GM18517 (cell line): Measurements from ENCODE around the gene MAP2K5.

ENCODE experiments used
- ATAC-seq: cut with Tn5 transposase; IDR thresholded peaks from one replicate; pipeline ENCODE4 v1.9.1; 2021; ENCODE audit warnings: mild to moderate bottlenecking, moderate library complexity; ENCODE audit not compliant: unreplicated experiment

The MAP2K5 gene

DNA sequence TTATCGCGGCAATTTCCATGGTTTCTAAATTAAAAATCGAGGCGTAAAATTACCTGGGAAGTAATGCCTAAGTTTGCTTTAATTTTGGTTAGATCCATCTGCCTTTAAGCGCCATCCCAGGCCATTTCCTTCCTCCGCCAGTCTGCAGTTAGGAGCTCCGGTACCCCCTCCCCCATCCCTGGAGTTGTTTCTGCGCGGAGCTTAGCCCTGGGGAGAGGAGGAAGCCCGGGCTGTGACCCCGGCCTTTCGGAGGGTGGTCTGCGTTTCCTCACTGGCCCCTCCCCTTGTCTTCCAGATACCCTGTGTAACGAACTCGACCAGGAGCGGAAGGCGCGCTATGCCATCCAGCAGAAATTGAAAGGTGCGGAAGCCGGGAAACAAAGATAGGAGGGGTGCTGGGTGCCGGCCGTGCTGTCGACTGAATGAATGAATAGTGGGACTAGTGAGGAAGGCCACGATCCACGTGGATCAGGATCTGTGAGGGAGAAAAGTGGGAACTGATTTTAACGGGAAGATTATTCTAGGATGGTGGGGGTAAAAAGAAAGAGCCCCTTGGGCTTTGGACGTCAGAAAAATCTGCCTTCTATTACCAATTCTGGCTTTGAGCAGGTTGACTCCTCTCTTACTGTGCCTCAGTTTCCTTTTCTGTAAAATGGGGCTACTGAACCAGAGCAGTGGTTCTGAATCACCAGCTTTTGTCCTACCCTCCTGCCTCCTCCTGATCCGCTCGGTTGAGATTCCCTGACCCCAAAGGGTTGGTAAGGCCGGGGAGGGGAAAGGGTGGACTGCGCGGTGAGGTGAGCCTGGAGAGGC, 290.6 kb downstream of the MAP2K5 start:
- ATAC-seq, result no peak

DNA sequence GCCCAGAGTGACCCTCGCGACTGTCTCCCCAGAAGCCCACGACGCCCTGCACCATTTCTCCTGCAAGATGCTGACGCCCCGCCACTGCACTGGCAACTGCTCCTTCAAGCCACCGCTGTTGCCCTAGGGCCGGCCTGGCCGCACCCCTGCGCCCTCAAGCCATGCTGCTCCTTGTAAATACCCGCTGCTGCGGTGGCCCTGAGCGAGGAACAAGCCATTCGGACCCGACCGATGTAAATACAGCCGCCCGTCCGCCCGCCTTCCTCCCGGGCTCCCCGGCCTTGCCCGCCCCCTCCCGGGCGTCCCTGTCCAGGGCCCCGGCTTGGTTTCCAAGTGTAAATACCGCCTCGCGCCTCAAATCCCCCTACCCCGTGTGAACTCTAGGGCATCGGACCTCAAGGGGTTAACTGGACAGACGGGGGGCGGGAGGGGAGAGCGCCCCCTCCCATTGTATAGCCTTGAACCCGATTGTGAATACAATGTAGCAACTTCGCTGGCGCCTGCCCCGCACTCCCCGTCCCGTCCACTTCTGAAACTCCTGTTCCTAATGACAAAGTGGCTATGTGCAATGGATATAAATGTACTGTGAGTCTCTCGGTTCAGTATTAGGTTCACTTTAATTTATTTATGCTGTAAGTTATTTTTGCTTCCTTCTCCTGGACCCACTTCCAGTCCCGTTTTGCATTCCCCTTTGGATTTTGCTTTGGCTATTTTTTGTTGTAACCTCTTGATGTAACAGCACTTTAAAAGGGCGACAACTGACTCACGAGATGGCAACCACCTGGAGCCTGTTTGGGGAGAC, 291.4 kb downstream of the MAP2K5 start:
- no peak for ATAC-seq

DNA sequence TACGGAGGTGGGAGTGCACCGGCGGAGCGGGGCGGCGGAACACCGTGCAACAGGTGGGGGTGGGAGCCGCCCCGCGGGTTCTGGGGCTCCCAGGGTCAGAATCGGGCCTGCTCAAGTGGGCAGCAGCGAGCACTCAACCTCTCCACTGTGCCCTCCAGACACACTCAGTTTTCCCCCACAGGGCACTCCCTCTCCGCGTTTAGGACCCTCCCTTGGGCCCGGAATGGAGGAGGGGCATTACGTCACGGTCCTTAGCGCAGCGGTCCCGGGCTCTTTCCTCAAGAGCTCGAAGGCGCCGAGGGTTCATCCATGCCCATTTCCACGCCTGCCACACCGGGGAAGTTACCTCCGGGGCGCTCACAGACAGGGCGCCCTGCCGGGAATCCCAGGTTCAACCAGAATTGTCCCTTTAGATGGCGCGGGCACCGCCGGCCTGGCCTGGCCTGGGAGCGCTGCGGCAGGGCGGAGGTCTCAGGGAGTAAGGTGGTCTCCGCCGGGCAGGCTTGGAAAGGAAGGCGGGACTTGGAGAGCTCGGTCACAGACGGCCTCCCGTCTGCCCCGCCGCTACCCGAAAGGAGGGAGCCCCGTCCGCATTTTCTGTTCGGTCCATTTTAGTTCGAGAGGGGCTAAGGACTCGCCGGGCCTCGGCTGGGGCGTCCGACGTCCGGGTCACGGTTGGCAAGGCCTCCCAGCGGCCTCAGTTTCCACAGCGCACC, 292.2 kb downstream of the MAP2K5 start:
- no peak for ATAC-seq

DNA sequence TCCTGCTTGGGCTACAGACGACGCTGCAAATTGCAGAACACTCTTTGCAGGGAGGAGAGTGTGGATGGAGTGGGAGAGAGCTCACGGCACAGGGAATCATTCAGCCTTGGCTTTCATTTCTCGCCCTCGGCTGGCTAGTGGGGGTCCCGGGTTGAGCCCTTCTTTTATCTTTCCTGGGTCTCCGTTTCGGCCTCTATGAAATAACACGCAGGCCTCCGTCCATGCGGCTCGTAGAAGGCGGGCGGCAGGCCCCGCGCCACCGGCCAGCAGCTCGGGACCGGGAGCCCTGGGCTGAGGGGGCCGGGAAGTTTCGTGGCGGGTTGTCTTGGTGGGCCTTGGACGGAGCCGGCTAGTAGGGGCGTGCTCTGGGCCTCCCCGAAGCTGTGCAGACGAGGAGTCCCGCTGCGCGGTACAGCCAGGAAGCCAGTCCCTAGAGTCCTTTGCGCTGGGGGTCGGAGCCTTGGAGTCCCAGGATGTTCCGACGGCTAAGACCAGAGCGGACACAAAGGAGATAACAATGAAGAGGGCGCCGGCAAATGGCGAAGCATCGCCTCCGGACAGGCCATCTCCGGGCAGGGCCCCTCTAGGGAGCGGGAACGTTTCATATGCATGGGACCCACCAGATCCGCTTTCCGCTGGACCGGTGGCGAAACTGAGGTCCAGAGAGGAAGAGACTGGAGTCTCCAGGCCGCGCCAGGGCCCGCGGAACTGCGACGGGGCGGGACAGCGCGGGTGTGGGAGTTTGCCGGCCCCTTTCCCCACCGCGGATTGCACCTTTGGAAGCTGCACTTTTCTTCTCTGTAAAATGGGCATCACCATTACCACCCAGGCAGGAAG, 293.0 kb downstream of the MAP2K5 start:
- no peak for ATAC-seq

DNA sequence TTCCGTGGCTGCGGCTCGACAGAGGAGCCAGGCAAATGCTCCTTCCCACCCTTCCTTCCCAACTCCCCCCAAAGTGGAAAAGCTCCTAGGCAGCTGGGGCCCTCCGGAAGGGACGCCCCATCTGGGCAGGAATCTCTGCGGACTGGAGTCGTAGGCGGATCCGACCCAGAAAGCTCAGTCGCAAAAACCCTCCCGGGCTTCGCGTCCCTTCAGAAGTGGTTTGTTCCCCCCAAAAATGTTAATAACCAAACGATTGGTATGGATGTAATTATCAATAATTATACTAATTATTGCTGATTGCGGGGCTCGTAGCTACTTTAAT, 293.6 kb downstream of the MAP2K5 start:
- ATAC-seq, result no peak

DNA sequence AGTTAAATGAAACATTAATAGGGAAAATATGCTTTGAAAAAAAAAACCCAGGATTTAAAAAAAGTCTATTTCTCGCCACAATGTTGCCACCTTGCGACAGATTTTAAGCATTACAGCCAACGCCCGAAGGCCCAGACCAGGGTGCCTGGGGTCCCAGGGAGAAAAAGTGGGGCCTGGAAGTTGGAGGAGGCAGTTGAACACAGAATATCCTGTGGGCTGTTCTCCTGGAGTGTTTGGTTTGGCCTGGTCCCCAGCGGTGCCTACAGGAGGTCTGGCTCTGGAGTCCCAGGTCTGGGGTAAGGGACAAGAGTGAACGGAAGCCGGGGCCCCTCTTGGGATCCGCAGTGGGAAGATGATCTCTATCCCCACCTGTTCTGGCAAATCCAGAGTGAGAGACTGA, 294.0 kb downstream of the MAP2K5 start:
- ATAC-seq, result no peak

DNA sequence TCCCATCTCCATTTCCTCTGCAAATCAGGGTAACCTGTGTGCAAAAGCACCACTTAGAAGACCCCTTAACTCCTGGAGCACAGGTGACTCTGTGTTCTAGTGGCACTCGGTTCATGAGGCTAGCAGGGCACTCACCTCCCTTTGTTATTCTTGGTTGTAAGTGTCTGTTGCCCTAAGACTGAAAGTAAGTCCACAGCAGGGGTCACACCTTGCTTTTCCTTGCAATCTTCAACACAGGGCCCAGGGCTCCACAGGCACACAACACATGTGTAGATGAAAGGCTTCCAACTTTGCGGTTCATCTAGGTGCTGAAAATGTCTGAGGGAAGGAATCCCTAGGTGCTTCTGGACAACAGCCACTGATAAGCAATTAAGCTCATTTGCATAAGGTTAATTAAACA, 294.5 kb downstream of the MAP2K5 start:
- no peak for ATAC-seq

DNA sequence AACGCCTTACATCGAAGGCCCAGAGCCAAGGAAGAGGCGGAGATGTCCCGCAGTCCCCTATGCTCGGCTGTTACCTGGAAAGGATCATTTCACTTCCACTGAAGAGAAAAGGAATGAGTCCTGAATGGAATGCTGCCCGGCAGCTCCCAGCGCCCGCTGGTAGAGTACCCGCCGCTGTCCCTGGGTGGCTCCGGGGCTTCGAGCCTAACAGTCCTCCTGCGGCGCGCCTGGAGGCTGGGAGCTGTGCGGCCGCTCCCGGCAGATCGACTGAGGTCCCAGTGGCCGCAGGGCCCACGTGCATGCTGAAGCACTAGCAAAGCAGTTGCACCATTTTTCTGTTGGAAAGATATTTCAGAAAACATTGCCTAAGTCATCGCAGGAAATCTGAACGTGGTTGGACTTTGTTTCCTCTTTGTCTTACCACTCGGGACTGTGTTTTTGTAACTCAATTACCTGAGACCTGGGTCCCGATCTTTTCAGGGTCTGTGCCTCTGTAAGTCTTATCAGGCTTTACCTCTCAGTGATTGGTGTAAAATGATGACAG, 296.4 kb downstream of the MAP2K5 start:
- no peak for ATAC-seq

DNA sequence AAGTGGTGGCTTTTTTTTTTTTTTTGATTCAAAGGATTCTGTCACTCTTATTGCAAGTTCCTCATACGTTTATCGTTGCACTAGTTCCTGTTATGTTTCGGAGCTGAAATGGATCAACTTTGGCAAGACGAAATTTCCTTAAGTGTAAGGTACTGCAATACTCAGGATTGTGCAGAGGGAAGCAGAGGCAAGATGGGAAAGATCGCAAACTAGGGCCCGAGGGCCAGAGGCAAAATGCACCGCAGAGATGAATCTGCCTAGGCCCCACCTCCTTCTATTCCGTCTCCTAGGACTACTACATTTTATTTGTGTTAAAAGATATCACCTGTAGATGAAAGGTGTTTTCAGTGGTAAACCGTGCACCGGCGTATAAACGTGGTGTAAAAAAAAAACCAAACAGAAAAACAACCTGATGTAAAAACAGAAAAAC, 297.0 kb downstream of the MAP2K5 start:
- ATAC-seq, result peak; percentile 17

DNA sequence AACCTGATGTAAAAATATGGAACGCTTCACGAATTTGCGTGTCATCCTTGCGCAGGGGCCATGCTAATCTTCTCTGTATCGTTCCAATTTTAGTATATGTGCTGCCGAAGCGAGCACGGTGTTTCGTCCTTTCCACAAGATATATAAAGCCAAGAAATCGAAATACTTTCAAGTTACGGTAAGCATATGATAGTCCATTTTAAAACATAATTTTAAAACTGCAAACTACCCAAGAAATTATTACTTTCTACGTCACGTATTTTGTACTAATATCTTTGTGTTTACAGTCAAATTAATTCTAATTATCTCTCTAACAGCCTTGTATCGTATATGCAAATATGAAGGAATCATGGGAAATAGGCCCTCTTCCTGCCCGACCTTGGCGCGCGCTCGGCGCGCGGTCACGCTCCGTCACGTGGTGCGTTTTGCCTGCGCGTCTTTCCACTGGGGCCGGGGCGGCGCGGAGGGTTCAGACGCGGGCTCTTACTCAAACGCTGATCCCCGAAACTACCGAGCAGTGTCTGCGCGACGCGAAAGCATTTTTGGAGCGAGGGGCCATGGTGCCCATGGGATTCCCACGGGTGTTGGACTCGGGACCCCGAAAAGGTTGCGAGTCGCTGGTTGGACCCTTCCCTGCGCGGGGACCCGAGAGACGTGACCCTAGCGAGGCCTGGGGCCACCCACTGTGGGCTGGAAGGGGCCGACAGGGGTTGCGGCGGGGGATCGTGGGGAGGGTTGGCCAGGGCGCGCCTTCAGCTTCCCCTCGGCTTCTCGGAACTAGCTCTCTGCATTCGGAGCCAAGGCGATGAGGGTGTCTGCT, 297.6 kb downstream of the MAP2K5 start, which contains the start of gene RNU6-1:
Gene RNU6-1, minus strand, starts transcription at position 117 of the 820 bp plus-strand sequence.
- peak; percentile 80 for ATAC-seq

DNA sequence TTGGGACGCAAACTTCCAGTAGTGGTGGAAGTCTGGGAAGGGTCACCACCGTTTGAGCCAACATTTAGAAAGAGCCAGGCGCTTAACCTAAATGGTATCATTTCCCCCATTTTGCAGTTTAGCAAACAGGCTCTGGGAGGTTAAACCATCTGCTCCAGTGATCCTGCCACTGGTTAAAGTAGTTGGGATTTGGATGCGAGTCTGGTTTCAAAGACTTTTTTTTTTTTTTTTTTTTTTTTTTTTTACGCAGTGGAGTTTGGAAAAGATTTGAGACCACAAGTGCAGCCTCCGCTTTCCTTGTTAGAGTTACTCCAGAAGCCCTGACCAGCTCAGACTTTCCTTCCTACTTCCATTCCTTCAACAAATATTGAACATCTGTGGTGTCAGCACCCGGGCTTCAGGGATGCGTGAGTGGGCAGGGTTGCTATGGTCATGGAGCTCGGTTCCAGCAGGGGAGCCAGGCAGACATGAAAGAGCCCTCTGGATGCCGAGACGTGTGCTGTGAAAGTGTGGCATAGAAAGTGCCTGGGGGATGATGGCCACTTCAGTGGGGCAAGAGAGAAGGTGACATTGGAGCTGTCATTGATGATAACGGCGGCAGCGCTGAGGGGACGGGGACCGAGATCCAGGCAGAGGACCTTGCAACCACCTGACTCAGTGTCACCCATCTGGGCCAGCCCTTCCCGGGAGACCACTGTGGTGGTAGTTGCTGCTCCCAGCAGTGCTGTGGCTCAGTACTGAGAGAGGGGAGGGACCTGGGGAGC, 298.4 kb downstream of the MAP2K5 start:
- no peak for ATAC-seq

DNA sequence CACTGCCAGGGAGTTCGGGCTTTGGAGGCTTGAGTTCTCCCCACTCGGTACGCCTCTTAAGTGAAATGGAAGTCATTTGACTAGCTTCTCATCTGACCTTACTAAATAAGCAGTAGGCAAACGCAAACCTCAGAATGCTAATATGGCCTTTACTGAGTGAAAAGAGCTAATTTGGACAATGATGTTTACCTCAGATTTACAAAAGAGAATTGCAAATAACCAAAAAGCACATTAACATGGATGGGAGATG, 298.9 kb downstream of the MAP2K5 start:
- no peak for ATAC-seq

DNA sequence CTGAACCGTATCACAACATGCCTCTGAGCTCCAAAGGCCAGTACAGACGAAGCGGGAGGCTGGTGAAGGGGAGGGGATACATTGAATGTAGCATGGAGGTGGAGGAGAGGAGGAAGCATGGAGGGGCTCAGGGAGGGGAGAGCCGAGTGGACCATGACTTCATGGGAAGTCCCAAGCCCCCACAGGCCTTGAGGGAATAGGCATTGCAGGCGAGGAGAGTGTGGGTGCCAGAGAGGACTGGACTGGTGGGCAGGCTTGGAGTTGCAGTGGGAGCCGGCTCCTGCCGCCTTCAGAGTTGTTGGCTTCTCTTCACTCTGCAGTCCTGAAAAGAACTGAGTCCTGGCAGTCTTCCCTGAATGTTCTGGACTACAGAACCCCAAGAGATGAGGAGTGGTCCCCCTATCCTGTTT, 300.6 kb downstream of the MAP2K5 start:
- ATAC-seq, result no peak

DNA sequence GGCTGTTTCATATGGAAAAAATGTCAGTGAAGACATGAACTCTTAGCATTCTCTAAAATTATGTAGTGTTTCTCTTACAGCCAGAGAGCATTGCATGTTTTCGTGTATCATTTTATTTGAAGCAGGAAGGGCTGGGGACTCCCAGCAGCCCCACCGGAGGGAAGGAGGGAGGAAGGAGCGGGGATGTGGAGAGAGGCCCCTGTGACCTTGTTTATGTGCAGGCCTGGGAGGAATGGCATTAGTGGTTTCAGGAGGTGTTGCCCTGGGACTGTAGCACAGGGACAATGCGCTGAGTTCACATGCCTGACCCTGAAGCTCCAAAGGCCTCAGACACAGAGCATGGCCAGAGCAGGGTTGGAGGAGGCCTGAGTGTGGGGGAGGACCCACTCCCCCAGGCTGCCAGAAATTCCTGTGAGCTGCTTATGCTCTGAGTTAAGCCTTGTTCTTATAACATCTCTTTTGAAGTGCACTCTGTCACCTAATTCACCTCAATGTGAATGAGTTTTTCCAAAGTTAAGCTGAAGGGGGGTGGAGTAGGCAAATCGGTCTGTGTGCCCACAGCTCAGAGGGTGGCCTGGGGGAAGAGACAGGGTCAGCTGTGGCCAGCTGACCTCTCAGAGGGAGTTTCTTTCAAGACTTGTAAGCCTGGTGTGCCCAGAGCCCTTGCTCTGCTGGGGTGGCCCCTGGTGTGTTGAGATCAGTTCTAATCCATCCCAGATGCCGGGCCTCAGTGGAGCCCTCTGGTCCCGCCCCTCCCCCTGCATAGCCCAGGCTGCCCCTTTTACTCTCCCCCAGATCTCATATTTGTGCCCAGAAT, 301.3 kb downstream of the MAP2K5 start:
- ATAC-seq, result no peak

DNA sequence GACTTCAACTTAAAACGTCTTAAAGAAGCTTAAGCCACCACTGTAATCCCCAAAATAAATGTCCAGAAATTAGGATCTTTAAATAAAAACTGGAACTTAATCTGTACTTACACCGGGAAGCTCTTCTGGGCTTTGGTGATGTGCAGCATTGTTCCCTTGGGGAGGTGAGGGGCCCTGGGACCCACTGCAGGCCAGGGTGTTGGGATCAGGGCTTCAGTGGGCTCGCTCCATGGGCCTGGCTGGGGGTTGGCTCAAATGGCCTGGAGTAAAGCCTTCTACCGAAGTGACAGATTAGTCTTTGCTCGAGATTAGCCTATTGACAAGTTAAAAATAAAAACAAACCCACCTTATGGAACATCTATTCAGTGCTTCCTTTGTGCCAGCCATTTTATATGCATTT, 303.5 kb downstream of the MAP2K5 start:
- no peak for ATAC-seq

DNA sequence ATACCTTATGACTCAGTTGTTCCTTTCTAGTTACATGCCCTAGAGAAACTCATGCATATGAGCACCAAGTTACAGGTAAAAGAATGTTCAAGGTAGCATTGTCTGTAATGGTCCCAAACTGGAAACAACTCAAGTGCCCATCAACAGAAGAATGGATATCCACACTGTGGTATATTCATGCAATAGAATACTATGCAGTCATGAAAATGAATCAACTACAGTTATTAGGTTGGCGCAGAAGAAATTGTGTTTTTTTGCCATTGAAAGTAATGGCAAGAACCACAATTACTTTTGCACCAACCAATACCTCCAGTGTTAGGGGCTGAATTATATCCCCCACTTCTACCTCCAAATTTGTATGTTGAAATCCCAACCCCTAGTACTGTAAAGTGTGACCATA, 307.0 kb downstream of the MAP2K5 start:
- ATAC-seq, result no peak

DNA sequence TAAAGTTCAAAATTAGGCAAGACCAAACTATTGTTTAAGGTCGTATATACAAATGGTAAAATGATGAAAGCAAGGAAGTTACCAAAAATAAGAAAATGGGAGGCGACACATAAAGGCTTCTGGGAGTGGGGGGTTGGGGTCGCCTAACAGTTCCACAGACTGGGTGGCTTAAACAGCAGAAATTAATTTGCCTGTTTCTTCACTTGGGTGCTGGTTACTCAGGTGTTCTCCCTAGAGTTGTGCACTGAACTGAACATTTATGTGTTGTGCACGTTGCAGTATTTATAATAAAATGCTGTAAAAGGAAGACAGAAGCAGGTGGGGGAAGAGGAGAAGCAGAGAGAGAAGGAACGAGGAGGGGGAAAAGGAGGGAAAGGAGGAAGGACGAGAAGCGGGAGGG, 307.8 kb downstream of the MAP2K5 start:
- ATAC-seq, result no peak

DNA sequence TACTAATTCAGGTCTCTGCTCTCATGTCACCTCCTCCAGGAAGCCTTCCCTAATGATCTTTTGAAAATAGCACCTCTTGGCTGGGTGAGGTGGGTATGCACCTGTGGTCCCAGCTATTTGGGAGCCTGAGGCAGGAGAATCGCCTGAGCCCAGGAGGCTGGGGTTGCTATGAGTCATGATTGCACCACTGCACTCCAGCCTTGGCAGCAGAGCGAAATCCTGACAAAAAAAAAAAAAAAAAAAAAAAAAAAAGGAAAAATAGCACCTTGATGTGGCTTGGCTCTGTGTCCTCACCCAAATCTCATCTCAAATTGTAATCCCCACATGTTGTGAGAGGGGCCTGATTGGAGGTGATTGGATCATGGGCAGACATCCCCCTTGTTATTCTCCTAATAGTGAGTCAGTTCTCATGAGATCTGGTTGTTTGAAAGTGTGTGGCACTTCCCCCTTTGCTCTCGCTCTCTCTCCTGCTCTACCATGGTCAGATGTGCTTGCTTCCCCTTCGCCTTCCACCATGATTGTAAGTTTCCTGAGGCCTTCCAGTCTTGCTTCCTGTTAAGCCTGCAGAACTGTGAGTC, 308.6 kb downstream of the MAP2K5 start:
- ATAC-seq, result no peak
